Measurements from ENCODE around the gene DHRSX. TPM values are rescaled to one million over a fixed set of nuclear protein-coding genes. Genes with fewer than 3 reads are reported as not detected.

The DHRSX gene
- total and polyA plus RNA-seq, 2 experiments from 2014 or later: 15.2 to 30.2 TPM

DNA sequence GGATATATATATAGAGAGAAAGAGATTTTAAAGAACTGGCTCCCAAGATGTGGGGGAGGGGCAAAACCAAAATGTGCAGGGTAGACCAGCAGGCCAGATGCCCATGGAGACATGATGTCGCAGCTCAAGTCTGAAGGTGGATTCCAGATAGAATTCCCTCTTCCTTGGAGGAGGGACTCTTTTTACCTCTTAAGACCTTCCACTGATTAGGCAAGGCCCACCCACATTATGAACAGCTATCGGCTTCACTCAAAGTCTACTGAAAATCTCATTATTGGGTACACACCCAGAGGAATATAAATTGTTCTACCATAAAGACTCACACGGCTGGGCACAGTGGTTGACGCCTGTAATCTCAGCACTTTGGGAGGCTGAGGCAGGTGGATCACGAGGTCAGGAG lies 59.3 kb downstream of the DHRSX start:
- DNase-seq: no peak
- Histone ChIP-seq H3K4me1 (ENCODE audit: insufficient read depth) (no peaks in the 10 kb centered on the region), H3K4me2 (ENCODE audit: unreplicated experiment) (no peak overlapping the region), H3K27me3 (replicated peaks; ENCODE audit: insufficient read depth) (no peaks in the 10 kb centered on the region), H3K79me2 (ENCODE audit: insufficient read depth) (0 out of 2 replicates have a peak, but pooled peaks cover 17% of the 10 kb centered on the region), H4K20me1 (ENCODE audit: insufficient read depth) (no peaks in the 10 kb centered on the region), H3K36me3 (ENCODE audit: low read depth) (no peaks in the 10 kb centered on the region), H3K9me3 (ENCODE audit: low read depth) (no peaks in the 10 kb centered on the region), H3K9ac (no peak overlapping the region), H3K9me2 (ENCODE audit: insufficient read depth) (no peaks in the 10 kb centered on the region), H3K4me3 (no peak overlapping the region), H2AFZ (no peak overlapping the region), H3F3A (ENCODE audit: insufficient read depth) (no peaks in the 10 kb centered on the region), H3K27ac (no peak overlapping the region)
- WGBS, 2 experiments (ENCODE audit: low coverage in 1 of 2, low lambda C conversion rate in 2 of 2, missing lambda C conversion rate in 2 of 2): 91 to 94% methylated on average over 5 of the region's 5 CpGs
- TF ChIP-seq EZH2 (IDR thresholded peaks at IDR 0.05; ENCODE audit: insufficient read depth, poor library complexity, severe bottlenecking): no peak
- TF ChIP-seq EZH2phosphoT487 (IDR thresholded peaks at IDR 0.05; ENCODE audit: insufficient read depth, low read depth): no peak
- in situ Hi-C loops (cut with MboI): no loop called here

DNA sequence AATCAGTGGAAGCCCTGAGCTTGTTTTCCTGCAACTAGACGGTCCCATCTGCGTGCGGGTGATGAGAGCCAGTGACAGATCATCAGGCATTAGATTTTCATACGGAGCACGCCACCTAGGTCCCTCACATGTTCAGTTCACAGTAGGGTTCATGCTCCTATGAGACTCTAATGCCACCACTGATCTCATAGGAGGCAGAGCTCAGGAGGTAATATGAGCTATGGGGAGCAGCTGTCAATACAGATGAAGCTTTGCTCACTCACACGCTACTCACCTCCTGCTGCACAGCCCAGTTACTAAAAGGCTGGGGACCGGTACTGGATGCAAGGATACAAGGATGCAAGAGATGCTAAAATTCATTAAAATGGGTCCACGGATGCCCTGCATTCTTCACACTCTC lies 61.2 kb downstream of the DHRSX start:
- Histone ChIP-seq H3K4me1 (ENCODE audit: insufficient read depth) (no peaks in the 10 kb centered on the region), H3K4me3 (no peak overlapping the region), H3K36me3 (ENCODE audit: low read depth) (no peaks in the 10 kb centered on the region), H3K4me2 (ENCODE audit: unreplicated experiment) (no peak overlapping the region), H3K79me2 (ENCODE audit: insufficient read depth) (0 out of 2 replicates have a peak, but pooled peaks cover 17% of the 10 kb centered on the region), H3K27me3 (replicated peaks; ENCODE audit: insufficient read depth) (no peaks in the 10 kb centered on the region), H3K9ac (no peak overlapping the region), H4K20me1 (ENCODE audit: insufficient read depth) (no peaks in the 10 kb centered on the region), H3K27ac (no peak overlapping the region), H2AFZ (no peak overlapping the region), H3K9me3 (ENCODE audit: low read depth) (no peaks in the 10 kb centered on the region), H3K9me2 (ENCODE audit: insufficient read depth) (no peaks in the 10 kb centered on the region), H3F3A (ENCODE audit: insufficient read depth) (no peaks in the 10 kb centered on the region)
- in situ Hi-C loops (cut with MboI): no loop called here
- 92 to 96% methylated on average over 8 of the region's 8 CpGs for WGBS, 2 experiments (ENCODE audit: low coverage in 1 of 2, low lambda C conversion rate in 2 of 2, missing lambda C conversion rate in 2 of 2)
- no peak for TF ChIP-seq EZH2phosphoT487 (IDR thresholded peaks at IDR 0.05; ENCODE audit: insufficient read depth, low read depth)
- TF ChIP-seq EZH2 (IDR thresholded peaks at IDR 0.05; ENCODE audit: insufficient read depth, poor library complexity, severe bottlenecking): no peak
- no peak for DNase-seq

GRCh38 chrX:2435465-2435864 lies 65.3 kb downstream of the DHRSX start:
- no peak overlapping the region for H3K9ac ChIP-seq
- no peak overlapping the region for H3K4me3 ChIP-seq
- in situ Hi-C loops (cut with MboI): no loop called here
- TF ChIP-seq EZH2phosphoT487 (IDR thresholded peaks at IDR 0.05; ENCODE audit: insufficient read depth, low read depth): no peak
- TF ChIP-seq EZH2 (IDR thresholded peaks at IDR 0.05; ENCODE audit: insufficient read depth, poor library complexity, severe bottlenecking): no peak
- no peaks in the 10 kb centered on the region for H4K20me1 ChIP-seq (ENCODE audit: insufficient read depth)
- WGBS, 2 experiments (ENCODE audit: low coverage in 1 of 2, low lambda C conversion rate in 2 of 2, missing lambda C conversion rate in 2 of 2): 96% methylated on average over 2 of the region's 2 CpGs
- no peak overlapping the region for H3K4me2 ChIP-seq (ENCODE audit: unreplicated experiment)
- H2AFZ ChIP-seq: no peak overlapping the region
- H3K4me1 ChIP-seq (ENCODE audit: insufficient read depth): no peaks in the 10 kb centered on the region
- DNase-seq: no peak
- H3F3A ChIP-seq (ENCODE audit: insufficient read depth): no peaks in the 10 kb centered on the region
- no peaks in the 10 kb centered on the region for H3K79me2 ChIP-seq (ENCODE audit: insufficient read depth)
- no peaks in the 10 kb centered on the region for H3K36me3 ChIP-seq (ENCODE audit: low read depth)
- H3K9me2 ChIP-seq (ENCODE audit: insufficient read depth): no peaks in the 10 kb centered on the region
- no peaks in the 10 kb centered on the region for H3K27me3 ChIP-seq (replicated peaks; ENCODE audit: insufficient read depth)
- H3K9me3 ChIP-seq (ENCODE audit: low read depth): no peaks in the 10 kb centered on the region
- H3K27ac ChIP-seq: no peak overlapping the region

- WGBS, 2 experiments (ENCODE audit: low coverage in 1 of 2, low lambda C conversion rate in 2 of 2, missing lambda C conversion rate in 2 of 2): 82 to 86% methylated on average over 12 of the region's 12 CpGs
Observed at GRCh38 chrX:2434270-2435163, 66.3 kb downstream of the DHRSX start.

More at GRCh38 chrX:2434270-2435163, 66.3 kb downstream of the DHRSX start:
- Histone ChIP-seq H3K27ac (no peak overlapping the region), H3K27me3 (replicated peaks; ENCODE audit: insufficient read depth) (no peaks in the 10 kb centered on the region), H3K4me2 (ENCODE audit: unreplicated experiment) (no peak overlapping the region), H3K9me3 (ENCODE audit: low read depth) (no peaks in the 10 kb centered on the region), H3K79me2 (ENCODE audit: insufficient read depth) (no peaks in the 10 kb centered on the region), H3F3A (ENCODE audit: insufficient read depth) (no peaks in the 10 kb centered on the region), H2AFZ (no peak overlapping the region), H3K36me3 (ENCODE audit: low read depth) (no peaks in the 10 kb centered on the region), H4K20me1 (ENCODE audit: insufficient read depth) (no peaks in the 10 kb centered on the region), H3K9ac (no peak overlapping the region), H3K9me2 (ENCODE audit: insufficient read depth) (no peaks in the 10 kb centered on the region), H3K4me3 (no peak overlapping the region), H3K4me1 (ENCODE audit: insufficient read depth) (no peaks in the 10 kb centered on the region)
- TF ChIP-seq EZH2 (IDR thresholded peaks at IDR 0.05; ENCODE audit: insufficient read depth, poor library complexity, severe bottlenecking) (no peak), EZH2phosphoT487 (IDR thresholded peaks at IDR 0.05; ENCODE audit: insufficient read depth, low read depth) (no peak)
- in situ Hi-C loops (cut with MboI): no loop called here
- no peak for DNase-seq

Measured in GM23248 (cell line).